Transverse colon (tissue), 4 donors: Measurements from ENCODE around the gene CCNH. TPM values are rescaled to one million over a fixed set of nuclear protein-coding genes. Genes with fewer than 3 reads are reported as not detected.

Experiments used
- DNase-seq: peaks from one replicate; pipeline ENCODE4 v3.0.0-alpha.2; 2019
- H3K27ac ChIP-seq, 4 donors: fragments of 200-600 bp; sonication (generic); 2 replicates each; pipeline ENCODE4 v1.5.1; 2016 to 2018; ENCODE audit warnings: inconsistent platforms in 4 of 4
- H3K27me3 ChIP-seq: fragments of 200-600 bp; sonication (generic); 2 replicates; pipeline ENCODE4 v1.5.1; 2017; ENCODE audit warnings: inconsistent platforms
- H3K36me3 ChIP-seq, 4 donors: fragments of 200-600 bp; sonication (generic); 2 replicates each; pipeline ENCODE4 v1.5.1; 2017 to 2019; ENCODE audit warnings: inconsistent platforms in 4 of 4
- H3K4me1 ChIP-seq, 4 donors: fragments of 200-600 bp; sonication (generic); 2 replicates each; pipeline ENCODE4 v1.5.1; 2017 to 2020; ENCODE audit warnings: inconsistent platforms in 4 of 4
- H3K4me3 ChIP-seq, 4 donors: fragments of 200-600 bp; sonication (generic); 1 replicate in 1 of 4; 2 replicates in 3 of 4; pipeline versions ENCODE4 v1.5.1 to v1.6.1; 2017 to 2019; ENCODE audit warnings: inconsistent platforms in 4 of 4
- H3K9me3 ChIP-seq, 2 donors: fragments of 200-600 bp; sonication (generic); 2 replicates each; pipeline ENCODE4 v1.5.1; 2017 to 2019; ENCODE audit warnings: inconsistent platforms in 2 of 2
- CTCF ChIP-seq, 5 experiments: fragments of 200-600 bp in 3 of 5; fragments of 450-650 bp in 2 of 5; sonication (generic) in 3 of 5; IDR thresholded peaks; 1 replicate in 2 of 5; 2 replicates in 3 of 5; pipeline ENCODE4 v1.5.1; 2016 to 2017; ENCODE audit warnings: antibody characterized with exemption in 5 of 5, inconsistent platforms in 3 of 5, mild to moderate bottlenecking in 2 of 5, moderate library complexity in 1 of 5
- EP300 ChIP-seq: sonication (generic); formaldehyde crosslinking; IDR thresholded peaks from one replicate; pipeline ENCODE4 v1.6.1; 2017; ENCODE audit warnings: antibody characterized with exemption, low read depth
- POLR2A ChIP-seq: fragments of 450-650 bp; IDR thresholded peaks from one replicate; pipeline ENCODE4 v1.6.1; 2016; ENCODE audit warnings: antibody characterized with exemption, mild to moderate bottlenecking, moderate library complexity
- POLR2AphosphoS5 ChIP-seq, 3 donors: sonication (generic); formaldehyde crosslinking; IDR thresholded peaks; one replicate each; pipeline ENCODE4 v1.6.1; 2016; ENCODE audit warnings: antibody characterized with exemption in 3 of 3
- WGBS, 2 donors: methylation state at CpG; one replicate each; pipeline ENCODE4 v1.1.5; 2018; ENCODE audit warnings: low coverage in 1 of 2; 5-methylcytosine and 5-hydroxymethylcytosine counted together
- in situ Hi-C, 4 donors: fragments of 200-750 bp; cut with MboI; loops; one replicate each; pipeline versions ENCODE4 v1.15.0 to v1.15.1; 2017; ENCODE audit warnings: low sequenced_read_pairs in 3 of 4, low pct_ligation_motif_present in 1 of 4, low pct_unique_long_range_greater_than_20kb in 1 of 4
- intact Hi-C: fragments of 100-400 bp; cut with DNase I; formaldehyde crosslinking; loops from one replicate; pipeline ENCODE4 v1.15.1; 2023; ENCODE audit warnings: low total_unique reads
- total RNA-seq, 4 donors: library from RNA; depleted of rRNA; stranded (reverse); fragments of >200 nt; gene quantifications; one replicate each; pipeline ENCODE4 v1.1.0, GENCODE V29; 2016

CCNH gene
- total RNA-seq, 4 donors from 2014 or later: 23.9 to 163 (median 68.3) TPM

- WGBS, 2 donors: 83 to 89% methylated on average over 3 of the region's 3 CpGs
These were observed 18.1 kb downstream of the CCNH start for GRCh38 chr5:87394411-87395165.

GRCh38 chr5:87393331-87393730 is 19.4 kb downstream of the CCNH start:
- Histone ChIP-seq H3K27me3 (no peaks in the 10 kb centered on the region), H3K4me1 (no peaks in the 10 kb centered on the region), H3K4me3 (no peak overlapping the region), H3K36me3 (peaks cover 0 to 87% (median 24%) of the 10 kb centered on the region in 4 donors), H3K9me3 (no peaks in the 10 kb centered on the region), H3K27ac (no peak overlapping the region)
- WGBS, 2 donors: 63 to 66% methylated on average over 2 of the region's 2 CpGs
- DNase-seq: no peak
- intact Hi-C loops: no loop called here
- TF ChIP-seq EP300: no peak
- no peak for TF ChIP-seq POLR2AphosphoS5 (IDR thresholded peaks at IDR 0.05)
- TF ChIP-seq CTCF (IDR thresholded peaks at IDR 0.05): no peak
- no peak for TF ChIP-seq POLR2A
- in situ Hi-C loops: loop anchor here in 1 of 4 donors (25.0 kb wide), 2 partner anchors 131 to 331 kb away; partner anchors contain the start of gene RASA1

More at GRCh38 chr5:87394411-87395165, 18.1 kb downstream of the CCNH start:
- intact Hi-C loops: no loop called here
- TF ChIP-seq EP300 (no peak), POLR2AphosphoS5 (IDR thresholded peaks at IDR 0.05) (no peak), POLR2A (no peak), CTCF (IDR thresholded peaks at IDR 0.05) (no peak)
- H3K4me3 ChIP-seq: no peak overlapping the region
- in situ Hi-C loops: loop anchor here in 1 of 4 donors (25.0 kb wide), 2 partner anchors 132 to 332 kb away; partner anchors contain the start of gene RASA1
- H3K36me3 ChIP-seq: peaks cover 0 to 84% (median 24%) of the 10 kb centered on the region in 4 donors
- no peaks in the 10 kb centered on the region for H3K27me3 ChIP-seq
- no peak for DNase-seq
- no peaks in the 10 kb centered on the region for H3K9me3 ChIP-seq
- H3K27ac ChIP-seq: no peak overlapping the region
- H3K4me1 ChIP-seq: peaks cover 0 to 4% (median 0%) of the 10 kb centered on the region in 4 donors

- in situ Hi-C loops: loop anchor here in 1 of 4 donors (25.0 kb wide), 2 partner anchors 130 to 330 kb away; partner anchors contain the start of gene RASA1
These were observed 19.9 kb downstream of the CCNH start for GRCh38 chr5:87392801-87393200.

More at GRCh38 chr5:87392801-87393200, 19.9 kb downstream of the CCNH start:
- intact Hi-C loops: no loop called here
- no peak for TF ChIP-seq POLR2AphosphoS5 (IDR thresholded peaks at IDR 0.05)
- no peak for TF ChIP-seq CTCF (IDR thresholded peaks at IDR 0.05)
- no peak for TF ChIP-seq POLR2A
- TF ChIP-seq EP300: no peak
- WGBS, 2 donors: 68 to 76% methylated on average over 4 of the region's 4 CpGs
- Histone ChIP-seq H3K9me3 (no peaks in the 10 kb centered on the region), H3K27me3 (no peaks in the 10 kb centered on the region), H3K27ac (no peak overlapping the region), H3K4me1 (no peaks in the 10 kb centered on the region), H3K36me3 (peaks cover 0 to 87% (median 23%) of the 10 kb centered on the region in 4 donors), H3K4me3 (no peak overlapping the region)
- DNase-seq: no peak
